ENCODE data around the gene ASAP3. TPM values are rescaled to one million over a fixed set of nuclear protein-coding genes. Genes with fewer than 3 reads are reported as not detected.
"Not testable (repeated sequence)": the region's sequence is repeated elsewhere in the genome, so short reads cannot be mapped to it uniquely, and the experiment has no call there.

ASAP3 gene
- total and polyA plus RNA-seq, 9 donors = 37.3 to 147 (median 91.0) TPM

DNA sequence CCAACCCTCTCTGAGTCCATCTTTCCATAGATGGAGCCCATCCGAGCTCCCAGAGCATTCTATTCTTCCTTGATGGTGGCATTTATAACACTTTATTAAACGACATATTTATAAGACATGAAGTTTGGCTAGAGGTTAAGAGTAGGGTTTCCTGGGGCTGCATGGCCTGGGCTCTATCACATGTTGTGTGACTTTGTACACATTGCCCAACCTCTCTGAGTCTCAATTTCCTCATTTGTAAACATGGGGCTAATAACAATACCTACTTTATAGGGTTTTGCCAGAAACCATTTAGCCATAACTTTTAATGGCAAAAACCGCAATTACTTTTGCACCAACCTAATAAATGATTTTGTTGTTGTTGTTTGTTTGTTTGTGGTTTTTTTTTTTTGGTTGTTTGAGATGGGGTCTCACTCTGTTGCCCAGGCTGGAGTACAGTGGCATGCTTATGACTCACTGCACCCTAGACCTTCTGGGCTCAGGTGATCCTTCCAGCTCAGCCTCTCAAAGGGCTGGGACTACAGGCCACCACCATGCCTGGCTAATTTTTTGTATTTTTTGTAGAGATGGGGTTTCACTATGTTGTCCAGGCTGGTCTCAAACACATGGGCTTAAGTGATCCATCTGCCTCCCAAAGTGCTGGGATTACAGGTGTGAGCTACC, 13.9 kb upstream of the ASAP3 start:
- Histone ChIP-seq H3K27ac (no peak overlapping the region), H3K9me3 (no peaks in the 10 kb centered on the region), H3K4me1 (ENCODE audit: insufficient read depth) (no peaks in the 10 kb centered on the region), H3K36me3 (no peaks in the 10 kb centered on the region), H3K4me3 (no peak overlapping the region), H3K27me3 (no peaks in the 10 kb centered on the region)
- intact Hi-C loops (cut with DNase I) = no loop called here
- TF ChIP-seq EP300 (IDR thresholded peaks at IDR 0.05) (no peak), POLR2A (IDR thresholded peaks at IDR 0.05) (no peak)
- TF ChIP-seq, protein P1, sequence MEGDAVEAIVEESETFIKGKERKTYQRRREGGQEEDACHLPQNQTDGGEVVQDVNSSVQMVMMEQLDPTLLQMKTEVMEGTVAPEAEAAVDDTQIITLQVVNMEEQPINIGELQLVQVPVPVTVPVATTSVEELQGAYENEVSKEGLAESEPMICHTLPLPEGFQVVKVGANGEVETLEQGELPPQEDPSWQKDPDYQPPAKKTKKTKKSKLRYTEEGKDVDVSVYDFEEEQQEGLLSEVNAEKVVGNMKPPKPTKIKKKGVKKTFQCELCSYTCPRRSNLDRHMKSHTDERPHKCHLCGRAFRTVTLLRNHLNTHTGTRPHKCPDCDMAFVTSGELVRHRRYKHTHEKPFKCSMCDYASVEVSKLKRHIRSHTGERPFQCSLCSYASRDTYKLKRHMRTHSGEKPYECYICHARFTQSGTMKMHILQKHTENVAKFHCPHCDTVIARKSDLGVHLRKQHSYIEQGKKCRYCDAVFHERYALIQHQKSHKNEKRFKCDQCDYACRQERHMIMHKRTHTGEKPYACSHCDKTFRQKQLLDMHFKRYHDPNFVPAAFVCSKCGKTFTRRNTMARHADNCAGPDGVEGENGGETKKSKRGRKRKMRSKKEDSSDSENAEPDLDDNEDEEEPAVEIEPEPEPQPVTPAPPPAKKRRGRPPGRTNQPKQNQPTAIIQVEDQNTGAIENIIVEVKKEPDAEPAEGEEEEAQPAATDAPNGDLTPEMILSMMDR (IDR thresholded peaks at IDR 0.05) = no peak
- WGBS, 3 donors = 82 to 86% (median 84%) methylated on average over 3 of the region's 3 CpGs
- no peak for DNase-seq

DNA sequence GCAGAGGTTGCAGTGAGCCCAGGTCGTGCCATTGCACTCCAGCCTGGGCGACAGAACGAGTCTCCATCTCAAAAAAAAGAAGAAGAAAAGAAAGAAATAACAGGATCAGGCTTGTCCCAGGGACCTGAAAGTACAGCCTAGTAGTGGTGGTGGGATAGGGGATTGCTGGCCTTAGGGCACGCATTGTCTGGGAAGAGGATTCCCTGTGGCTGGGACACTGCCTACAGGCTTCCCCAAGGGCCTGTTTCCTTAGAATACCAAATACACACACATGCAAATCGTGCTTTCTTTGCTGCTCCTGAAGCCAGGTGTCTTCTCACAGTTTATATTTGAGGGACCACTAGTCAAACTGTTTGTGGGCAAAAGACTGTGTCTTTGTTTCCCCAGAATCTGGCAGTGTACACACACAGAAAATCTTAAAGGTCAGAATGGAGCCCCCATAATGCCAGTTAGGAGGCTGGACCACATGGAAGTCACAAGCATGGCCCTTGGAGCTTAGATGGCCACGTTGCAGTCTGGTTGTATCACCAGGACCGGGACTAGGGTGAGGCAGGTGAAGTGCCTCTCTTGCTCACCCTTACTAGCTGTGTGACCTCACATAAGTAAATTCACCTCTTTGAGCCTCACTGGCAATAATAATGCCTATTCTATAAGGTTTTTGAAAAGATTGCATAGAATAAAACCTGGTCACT, 12.7 kb upstream of the ASAP3 start:
- no peak overlapping the region for H3K4me3 ChIP-seq
- 73 to 79% (median 74%) methylated on average over 7 of the region's 7 CpGs for WGBS, 3 donors
- no peaks in the 10 kb centered on the region for H3K9me3 ChIP-seq
- no peaks in the 10 kb centered on the region for H3K4me1 ChIP-seq (ENCODE audit: insufficient read depth)
- H3K27me3 ChIP-seq = no peaks in the 10 kb centered on the region
- TF ChIP-seq, protein P1 (IDR thresholded peaks at IDR 0.05) = no peak
- TF ChIP-seq POLR2A (IDR thresholded peaks at IDR 0.05) (no peak), EP300 (IDR thresholded peaks at IDR 0.05) (no peak)
- no peak for DNase-seq
- intact Hi-C loops (cut with DNase I) = no loop called here
- H3K36me3 ChIP-seq = no peaks in the 10 kb centered on the region
- no peak overlapping the region for H3K27ac ChIP-seq

DNA sequence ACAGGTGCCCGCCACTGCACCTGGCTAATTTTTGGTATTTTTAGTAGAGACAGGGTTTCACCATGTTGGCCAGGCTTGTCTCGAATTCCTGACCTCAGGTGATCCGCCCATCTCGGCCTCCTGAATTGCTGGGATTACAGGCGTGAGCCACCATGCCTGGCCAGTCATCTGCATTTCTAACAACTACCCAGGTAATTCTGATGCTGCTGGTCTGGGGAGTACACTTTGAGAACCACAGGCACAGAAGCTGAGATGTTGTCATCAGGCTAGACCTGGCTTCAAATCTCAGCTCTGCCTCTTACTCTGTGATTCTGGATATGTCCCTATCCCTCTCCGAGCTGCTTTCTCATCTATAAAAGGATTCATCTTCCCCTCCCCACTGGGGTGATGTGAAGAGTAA, 10.9 kb upstream of the ASAP3 start:
- H3K9me3 ChIP-seq; H3K36me3 ChIP-seq; H3K4me3 ChIP-seq; H3K4me1 ChIP-seq (ENCODE audit: insufficient read depth); intact Hi-C loops (cut with DNase I); DNase-seq; H3K27ac ChIP-seq; H3K27me3 ChIP-seq: not testable (repeated sequence)
- 88 to 91% (median 88%) methylated on average over 6 of the region's 6 CpGs for WGBS, 3 donors

DNA sequence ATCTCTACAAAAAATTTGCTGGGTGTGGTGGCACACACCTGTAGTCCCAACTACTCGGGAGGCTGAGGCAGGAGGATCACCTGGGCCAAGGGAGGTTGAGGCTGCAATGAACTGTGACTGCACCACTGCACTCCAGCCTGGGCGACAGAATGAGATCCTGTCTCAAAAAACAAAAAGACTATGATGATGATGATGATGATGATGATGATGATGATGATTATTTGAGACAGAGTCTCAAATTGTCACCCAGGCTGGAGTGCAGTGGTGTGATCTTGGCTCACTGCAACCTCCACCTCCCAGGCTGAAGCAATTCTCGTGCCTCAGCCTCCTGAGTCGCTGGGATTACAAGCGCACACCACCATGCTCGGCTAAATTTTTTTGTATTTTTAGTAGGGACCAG, 8.8 kb upstream of the ASAP3 start:
- intact Hi-C loops (cut with DNase I); H3K27me3 ChIP-seq; DNase-seq; H3K27ac ChIP-seq; H3K9me3 ChIP-seq; H3K36me3 ChIP-seq; H3K4me3 ChIP-seq; H3K4me1 ChIP-seq (ENCODE audit: insufficient read depth): not testable (repeated sequence)
- WGBS, 3 donors = 90 to 94% (median 91%) methylated on average over 6 of the region's 6 CpGs

DNA sequence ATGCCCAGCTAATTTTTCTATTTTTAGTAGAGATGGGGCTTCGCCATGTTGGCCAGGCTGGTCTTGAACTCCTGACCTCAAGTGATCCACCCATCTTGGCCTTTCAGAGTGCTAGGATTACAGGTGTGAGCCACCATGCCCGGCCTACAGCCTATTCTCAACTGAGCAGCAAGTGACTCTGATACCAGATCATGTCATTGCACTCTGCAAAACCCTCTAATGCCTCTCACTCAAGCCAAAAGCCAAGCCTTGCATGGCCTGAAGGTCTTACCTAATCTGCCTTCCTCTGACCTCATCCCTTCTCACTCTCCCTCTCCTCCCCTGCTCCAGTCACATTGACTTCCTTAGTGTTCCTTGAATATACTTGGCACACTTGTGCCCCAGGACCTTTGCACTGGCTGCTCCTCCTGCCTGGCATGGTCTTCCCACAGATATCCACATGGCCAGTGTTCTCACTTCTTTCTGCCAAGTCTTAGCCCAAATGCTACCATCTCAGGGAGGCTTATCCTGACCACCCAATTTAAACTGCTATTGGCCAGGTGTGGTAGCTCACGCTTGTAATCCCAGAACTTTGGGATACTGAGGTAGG, 8.2 kb upstream of the ASAP3 start:
- H3K27me3 ChIP-seq = no peaks in the 10 kb centered on the region
- TF ChIP-seq EP300 (IDR thresholded peaks at IDR 0.05) (no peak), POLR2A (IDR thresholded peaks at IDR 0.05) (no peak)
- TF ChIP-seq, protein P1 (IDR thresholded peaks at IDR 0.05) = no peak
- no peak for DNase-seq
- intact Hi-C loops (cut with DNase I) = no loop called here
- no peak overlapping the region for H3K4me3 ChIP-seq
- no peak overlapping the region for H3K27ac ChIP-seq
- WGBS, 3 donors = 79 to 93% (median 90%) methylated on average over 3 of the region's 3 CpGs
- H3K36me3 ChIP-seq = no peaks in the 10 kb centered on the region
- H3K4me1 ChIP-seq (ENCODE audit: insufficient read depth) = no peaks in the 10 kb centered on the region
- no peaks in the 10 kb centered on the region for H3K9me3 ChIP-seq
